Dedifferentiated amniotic fluid mesenchymal stem cell (primary cell): ENCODE results near the gene IGFBP3.

ENCODE experiments used
- DNase-seq: peaks from one replicate; pipeline ENCODE4 v3.0.0-alpha.2; 2016; ENCODE audit errors: extremely low spot score

The IGFBP3 gene

DNA sequence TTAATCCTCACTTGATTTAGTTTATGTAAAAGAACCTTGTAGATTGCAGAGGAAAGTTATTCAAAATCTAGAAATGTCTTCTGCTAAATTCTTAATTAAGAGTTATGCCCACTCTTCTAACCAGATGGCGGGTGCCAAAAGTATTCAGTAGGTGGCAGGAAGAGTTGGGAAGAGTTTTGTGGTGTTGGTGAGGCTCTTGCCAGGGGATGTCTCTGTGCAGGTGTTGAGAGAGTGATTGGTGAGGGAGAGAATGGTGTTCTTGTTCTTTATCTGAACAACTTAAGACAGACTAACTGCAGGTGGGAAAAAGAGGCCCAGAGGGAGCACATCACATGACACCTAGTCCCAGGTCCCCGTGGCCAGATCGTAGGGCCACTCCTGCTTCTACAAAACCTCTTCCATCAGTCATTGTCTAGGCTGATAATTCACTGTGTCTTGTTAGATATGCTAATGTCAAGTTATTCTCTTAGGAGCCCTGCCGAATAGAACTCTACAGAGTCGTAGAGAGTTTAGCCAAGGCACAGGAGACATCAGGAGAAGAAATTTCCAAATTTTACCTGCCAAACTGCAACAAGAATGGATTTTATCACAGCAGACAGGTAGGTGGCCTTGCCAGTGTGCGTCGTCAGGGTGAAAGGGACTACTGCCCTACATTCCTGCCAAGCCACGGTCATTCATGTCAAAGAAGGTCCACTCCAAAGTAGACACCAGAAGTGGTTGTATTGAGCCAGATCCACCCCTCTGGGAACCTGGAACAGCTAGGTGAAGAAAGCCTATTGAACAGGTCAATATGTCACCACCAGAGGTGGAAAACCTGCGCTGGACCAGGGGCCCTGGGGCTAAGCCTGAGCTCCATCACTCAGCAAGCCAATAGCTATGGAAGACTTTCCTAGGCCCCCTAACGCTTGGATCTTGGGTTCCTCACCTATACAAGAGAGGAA lies 29.3 kb downstream of the IGFBP3 start:
- no peak for DNase-seq

DNA sequence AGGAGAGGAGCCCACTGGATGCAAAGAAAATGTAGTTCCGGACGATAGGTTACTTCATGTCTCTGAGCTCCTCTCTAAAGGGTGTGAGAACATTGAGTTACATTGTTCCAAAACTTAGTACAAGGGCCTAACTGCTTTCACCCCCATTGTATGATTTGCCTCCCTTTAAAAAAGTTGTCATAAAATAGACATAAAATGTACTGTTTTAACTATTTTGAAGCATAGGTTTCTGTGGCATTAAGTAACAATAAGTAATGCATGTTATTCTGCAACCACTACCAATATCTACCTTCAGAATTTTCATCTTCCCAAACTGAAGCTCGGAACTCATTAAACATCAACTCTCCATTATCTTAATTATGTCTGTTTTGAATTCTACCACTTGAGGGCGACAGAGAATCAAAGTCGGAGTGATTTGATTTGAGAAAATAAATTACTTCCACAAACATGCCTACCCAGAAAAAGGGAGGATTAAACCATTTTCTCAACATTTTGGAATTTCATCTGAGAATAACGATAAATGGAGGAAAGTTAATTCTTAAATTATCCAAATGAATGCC lies 30.1 kb downstream of the IGFBP3 start:
- DNase-seq = peak; percentile 63

DNA sequence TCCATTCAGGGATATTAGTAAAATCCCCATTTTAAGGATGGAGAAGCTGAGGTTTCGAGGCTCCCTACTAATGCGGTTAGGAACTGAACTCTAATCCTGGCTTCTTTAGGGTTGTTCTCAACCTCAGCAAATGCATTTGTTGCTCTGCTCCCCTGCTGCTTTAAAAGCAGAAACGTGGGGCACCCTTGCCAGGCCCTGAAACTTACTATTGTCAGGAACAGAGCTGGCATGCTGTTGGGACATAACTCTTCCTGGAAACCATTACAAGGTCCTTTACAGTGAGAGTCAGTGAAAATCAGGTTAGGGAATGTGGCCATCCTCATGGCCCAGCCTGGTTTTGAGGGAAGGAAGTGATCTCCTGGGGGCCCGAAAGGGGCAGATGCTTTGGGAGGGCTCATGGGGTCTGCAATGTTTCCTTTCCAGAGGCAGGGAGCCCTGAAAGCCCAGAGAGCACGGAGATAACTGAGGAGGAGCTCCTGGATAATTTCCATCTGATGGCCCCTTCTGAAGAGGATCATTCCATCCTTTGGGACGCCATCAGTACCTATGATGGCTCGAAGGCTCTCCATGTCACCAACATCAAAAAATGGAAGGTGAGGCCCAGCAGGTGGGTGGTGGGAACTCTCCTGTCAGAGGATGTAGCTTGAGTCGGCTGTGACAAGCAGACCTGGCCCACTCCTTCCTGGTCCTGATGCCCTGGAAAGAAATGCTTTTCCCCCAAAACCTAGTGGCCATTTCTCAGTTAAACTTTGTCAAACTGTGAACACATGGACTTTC lies 30.8 kb downstream of the IGFBP3 start:
- no peak for DNase-seq

DNA sequence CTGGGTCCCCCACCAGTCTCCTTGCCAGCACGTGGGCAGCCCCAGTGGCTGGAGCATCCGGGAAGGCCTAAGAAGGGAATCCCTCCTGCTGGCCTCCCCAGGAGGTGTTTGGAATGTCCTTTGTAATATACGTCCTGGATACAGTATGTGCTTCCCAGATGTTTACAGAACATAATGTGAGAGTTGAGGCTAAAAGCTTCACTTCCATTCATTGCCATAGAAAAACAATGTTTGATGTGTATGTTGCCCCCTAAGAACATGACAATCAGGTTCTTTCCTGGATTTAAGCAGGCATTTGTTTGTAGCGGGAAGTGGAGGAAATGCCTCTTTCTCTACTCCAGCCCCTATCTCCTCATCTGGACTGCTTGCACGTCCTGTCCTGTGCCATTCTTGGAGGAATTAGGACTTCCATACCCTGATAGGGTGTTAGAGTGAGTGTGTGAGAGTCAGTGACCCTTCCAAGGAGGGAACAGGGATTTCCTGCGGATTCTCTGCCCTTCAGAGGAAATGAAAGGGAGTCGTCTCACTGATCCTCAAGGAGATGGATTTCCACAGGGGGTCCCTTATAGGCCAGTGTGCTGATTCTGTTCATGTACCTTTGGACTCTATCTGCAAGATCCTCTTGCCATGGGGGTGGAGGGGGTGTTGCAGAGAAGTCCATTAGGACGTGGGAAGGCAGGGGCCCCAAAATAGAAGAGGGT lies 31.6 kb downstream of the IGFBP3 start:
- DNase-seq = no peak

DNA sequence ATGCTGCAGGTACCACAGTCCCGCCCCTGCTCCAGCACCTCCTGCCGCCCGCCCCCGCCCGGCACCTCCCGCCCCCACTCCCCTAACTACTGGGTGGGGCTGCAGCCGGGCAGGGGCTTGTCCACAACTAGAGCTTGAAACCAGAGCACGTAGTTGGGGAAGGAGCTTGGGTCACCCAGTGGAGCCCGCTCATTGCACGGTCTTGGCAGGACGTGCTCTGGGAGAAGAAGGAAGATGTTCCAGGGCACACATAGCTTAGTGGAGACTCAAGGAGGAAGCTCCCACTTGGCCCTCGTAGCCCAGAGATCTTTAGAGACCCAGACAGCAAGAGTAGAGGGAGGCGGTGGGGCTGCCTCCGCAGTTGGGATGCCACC lies 32.1 kb downstream of the IGFBP3 start:
- no peak for DNase-seq

DNA sequence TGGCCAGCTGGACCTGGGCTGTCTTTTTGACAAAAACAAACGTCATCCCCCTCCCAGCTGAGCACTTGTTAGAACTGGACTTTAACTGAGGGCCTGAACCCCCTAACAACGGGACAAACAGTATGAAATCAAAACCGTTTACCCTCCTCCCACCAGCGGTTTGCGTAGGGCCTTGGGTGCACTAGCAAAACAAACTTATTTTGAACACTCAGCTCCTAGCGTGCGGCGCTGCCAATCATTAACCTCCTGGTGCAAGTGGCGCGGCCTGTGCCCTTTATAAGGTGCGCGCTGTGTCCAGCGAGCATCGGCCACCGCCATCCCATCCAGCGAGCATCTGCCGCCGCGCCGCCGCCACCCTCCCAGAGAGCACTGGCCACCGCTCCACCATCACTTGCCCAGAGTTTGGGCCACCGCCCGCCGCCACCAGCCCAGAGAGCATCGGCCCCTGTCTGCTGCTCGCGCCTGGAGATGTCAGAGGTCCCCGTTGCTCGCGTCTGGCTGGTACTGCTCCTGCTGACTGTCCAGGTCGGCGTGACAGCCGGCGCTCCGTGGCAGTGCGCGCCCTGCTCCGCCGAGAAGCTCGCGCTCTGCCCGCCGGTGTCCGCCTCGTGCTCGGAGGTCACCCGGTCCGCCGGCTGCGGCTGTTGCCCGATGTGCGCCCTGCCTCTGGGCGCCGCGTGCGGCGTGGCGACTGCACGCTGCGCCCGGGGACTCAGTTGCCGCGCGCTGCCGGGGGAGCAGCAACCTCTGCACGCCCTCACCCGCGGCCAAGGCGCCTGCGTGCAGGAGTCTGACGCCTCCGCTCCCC lies 32.7 kb downstream of the IGFBP3 start, which contains the start of gene IGFBP1:
Gene IGFBP1, plus strand, starts transcription at position 304 of the 808 bp plus-strand sequence. Its CDS starts 165 bp downstream, at position 469.
- DNase-seq = no peak

DNA sequence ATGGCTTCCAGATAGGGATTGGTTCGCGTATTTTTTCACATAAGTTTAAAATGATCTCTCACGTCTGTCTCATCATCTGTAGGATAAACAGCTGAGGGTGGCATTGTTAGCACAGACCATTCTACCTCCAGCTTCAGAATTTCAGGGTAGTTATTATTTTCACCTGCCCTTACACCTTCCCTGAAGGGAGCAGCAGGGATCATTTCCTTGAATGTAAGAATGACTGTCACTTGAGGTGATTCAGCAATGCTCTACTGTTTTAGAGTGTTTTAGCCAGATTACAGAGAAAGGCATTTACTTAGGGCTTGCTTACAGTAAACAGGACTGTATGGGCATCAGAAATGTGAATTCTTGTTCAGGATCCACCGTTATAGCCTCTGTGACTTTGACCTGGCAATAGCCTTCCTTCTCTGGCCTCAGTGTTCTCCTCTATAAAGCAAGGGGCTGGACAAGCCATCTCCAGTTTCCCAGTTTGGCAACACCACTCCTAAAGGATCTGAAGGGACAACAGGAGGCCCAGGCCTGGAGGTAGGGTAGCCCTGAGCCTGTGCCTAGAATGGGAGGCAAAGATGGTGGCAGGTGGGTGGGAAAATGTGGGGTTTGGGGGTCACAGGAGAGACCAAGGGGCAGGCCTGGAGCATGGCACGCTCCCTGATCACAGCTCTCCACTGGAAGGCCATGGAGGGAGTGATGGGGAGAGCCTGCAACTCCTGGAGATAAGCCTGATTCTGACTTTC lies 34.0 kb downstream of the IGFBP3 start:
- DNase-seq = no peak

DNA sequence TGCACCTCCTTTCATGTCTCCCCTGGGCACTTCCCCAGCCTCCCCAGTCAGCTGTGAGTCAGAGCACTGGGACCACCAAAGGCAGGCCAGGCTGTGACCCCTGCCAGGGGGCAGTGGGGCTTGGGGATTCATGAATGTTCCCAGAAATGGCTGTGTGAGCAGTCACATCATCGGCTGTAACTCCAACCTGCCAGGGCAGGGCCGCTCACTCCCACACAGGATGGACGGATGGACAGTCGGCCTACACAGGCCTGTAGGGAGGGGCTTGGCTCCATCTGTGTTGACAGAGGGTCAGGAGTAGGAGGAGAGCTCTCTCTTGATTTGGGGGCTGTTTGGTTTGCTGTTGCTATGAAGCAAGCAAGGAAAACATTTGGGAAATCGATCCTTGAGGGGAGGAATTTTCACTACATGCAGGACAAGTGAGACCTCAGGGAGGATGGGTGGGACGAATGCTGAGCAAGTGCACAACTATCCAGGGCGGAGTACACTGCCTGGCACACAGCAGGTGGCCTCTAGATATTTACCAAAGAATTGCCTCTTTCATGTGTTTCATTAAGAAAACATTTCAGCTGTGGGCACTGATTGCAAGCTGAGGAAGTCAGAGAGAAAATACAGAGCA lies 35.7 kb downstream of the IGFBP3 start:
- no peak for DNase-seq

DNA sequence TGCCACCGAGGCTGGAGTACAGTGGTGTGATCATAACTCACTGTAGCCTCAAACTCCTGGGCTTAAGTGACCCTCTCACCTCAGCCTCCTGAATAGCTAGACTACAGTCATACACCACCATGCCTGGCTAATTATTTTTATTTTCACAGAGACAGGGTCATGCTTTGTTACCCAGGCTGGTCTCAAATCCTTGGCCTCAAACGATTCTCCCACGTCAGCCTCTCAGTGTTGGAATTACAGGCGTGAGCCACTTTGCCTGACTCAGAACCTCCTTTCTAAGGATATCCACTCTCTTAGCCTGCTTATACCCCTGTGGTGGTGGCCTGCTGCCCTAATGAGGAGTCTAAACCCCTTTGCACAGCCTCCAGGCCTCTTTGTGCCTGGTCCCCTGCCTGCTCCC lies 36.9 kb downstream of the IGFBP3 start:
- DNase-seq = no peak

DNA sequence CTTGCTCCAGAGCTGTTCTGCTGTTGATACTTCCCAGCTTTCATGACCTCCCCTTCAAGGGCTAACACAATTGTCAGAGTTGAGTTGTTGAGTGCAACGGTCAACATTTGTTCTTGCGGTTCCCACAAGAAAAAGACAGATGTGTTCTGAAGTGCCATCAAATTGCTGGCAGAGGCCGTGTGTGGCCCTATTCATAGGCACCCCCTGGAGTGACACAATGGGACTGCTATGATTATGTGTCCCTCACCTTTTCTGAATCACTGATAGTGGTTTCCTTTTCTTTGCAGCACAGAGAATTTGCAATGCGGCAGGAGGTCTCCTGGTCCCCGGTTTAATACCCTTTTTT lies 38.6 kb downstream of the IGFBP3 start:
- DNase-seq = no peak

DNA sequence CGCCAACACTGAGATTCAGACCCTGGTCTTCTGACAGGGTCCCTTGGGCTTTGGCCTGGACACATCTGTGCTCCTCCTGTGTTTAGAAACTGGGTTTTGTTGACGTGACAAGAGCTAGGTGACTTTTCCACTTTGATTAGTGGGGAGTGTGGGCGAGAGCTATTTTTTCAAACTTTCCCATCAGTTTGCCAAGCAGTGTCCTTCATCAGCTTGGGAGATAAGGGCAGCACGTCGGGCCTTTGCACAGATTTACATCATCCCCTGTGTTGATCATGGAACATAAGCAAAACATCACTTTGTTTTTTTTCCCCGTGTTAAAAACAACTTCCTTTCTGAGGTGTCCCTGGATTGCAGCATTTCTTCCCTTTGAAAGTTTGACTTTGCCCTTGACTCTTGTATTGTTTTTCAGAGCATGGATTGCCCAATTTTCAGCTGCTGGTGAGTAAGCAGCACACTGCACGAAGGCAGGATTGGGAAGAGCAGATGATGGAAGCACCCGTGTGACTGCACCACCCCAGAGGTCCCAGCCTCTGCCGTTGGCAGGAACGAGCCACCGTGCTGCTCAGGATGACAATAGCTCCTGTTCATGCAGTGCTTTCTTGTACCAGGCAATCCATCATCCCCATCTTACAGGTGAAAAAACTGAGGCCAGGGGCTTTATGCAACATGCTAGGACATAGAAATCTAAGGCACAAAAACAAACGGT lies 39.2 kb downstream of the IGFBP3 start:
- DNase-seq = peak; percentile 53

DNA sequence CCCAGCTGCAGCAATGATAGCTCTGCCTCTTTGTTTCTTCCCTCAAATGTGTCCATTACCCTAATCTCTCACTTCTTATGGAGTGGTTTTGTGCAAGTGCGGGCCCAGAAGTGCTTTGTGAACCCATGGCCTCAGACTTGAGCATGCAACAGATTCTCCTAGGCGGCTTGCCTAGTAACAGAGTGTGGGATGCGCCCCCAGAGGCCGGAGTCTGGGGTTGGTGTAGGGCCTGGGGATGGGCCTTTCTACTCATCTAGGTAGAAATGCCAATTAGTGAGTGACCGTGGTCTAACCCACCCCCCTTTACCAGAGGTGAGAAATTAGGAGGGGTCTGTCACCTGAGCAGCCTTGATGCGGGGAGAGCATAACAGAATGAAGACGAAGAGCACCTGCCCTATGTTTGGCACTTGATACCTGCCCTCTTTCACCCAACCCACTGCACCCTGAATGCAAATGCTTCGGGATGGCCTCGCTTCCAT lies 39.8 kb downstream of the IGFBP3 start:
- no peak for DNase-seq

DNA sequence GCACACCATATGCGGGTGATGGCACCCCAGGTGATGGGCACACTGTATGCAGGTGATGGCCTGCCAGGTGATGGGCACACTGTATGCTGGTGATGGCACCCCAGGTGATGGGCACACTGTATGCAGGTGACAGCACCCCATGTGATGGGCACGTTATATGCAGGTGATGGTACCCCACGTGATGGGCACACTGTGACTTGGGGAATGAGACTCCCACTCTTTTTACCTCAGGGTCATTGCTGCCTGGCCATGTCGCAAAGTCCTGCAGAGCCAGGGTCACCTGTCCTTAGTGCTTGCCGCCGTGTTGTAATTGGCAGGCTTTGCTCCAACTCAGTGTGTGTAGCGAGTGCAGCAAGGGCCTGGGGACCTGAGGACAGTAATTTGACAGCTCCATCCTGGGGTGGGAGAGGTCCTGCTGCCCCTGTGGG lies 40.6 kb downstream of the IGFBP3 start:
- no peak for DNase-seq

DNA sequence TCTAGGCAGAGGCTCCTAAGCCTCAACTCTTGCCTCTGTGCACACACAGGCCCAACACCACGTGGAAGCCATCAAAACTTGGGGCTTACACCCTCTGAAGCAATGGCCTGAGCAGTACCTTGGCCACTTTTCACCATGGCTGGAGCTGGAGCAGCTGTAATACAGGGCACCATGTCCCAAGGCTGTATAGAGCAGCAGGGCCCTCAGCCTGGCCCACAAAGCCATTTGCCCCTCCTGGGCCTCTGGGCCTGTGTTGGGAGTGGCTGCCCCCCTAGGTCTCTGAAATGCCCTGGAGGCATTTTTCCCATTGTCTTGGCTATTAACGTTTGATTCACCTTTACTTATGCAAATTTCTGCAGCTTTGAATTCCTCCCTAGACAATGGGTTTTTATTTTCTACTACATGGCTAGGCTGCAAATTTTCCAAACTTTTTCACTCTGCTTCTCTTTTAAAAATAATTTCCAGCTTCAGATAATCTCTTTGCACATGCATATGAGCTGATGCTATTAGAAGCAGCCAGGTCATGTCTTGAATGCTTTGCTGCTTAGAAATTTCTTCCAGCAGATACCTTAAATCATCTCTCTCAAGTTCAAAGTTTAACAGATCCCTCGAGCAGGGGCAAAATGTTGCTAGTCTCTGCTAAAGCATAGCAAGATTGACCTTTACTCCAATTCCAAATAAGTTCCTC lies 42.5 kb downstream of the IGFBP3 start:
- DNase-seq = no peak

DNA sequence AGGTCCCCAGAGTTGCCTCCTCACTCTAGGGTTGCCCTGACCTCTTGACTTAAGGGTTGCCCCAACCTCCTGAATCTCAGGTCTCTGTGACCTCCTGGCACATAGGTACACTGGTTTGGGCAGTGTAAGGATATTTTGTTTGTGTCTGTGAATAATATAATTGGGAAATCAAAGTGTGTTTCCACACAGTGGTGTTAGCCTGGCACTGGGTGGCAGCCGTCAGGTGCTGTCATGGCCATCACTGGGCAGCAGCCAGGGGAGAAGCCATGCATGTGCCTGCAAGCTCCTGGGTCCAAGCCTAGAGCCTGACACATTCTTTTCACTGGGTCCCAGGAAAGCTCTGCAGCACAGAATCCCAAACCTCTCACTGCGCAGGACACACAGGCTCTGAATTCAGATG lies 44.6 kb downstream of the IGFBP3 start:
- no peak for DNase-seq

DNA sequence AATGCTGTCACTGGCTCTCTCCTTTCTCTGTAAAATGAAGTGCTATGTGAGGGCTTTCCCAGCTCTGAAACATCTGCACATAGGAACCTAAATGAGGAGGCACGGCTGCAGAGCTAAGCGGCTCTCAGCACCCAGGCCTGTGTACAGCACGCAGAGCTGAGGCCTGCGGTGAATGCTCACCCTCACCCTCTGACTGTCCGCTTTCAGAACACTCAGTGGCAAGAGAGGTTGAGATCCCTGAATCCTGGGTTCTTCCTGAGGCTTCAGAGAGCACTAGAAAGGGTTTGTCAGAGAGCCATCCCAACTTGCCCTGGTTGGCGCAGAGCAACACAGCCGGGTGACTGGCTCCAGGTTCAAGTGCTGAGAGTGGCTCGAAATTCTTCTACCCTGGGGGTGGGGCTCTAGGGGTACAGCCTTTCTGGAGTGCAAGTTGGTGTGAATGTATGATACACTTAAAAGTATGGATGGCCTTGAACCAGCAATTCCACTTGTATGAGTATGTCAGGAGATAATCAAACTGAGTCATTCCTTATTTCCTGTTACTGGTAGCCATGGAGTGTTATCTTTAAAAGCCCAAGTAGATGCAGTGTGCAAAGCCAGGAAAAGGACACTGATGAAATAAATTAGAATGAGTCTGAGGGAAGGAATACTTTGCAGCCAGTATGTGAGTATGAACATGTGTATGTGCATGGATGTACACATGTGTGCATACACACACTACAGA lies 46.5 kb downstream of the IGFBP3 start:
- peak; percentile 23 for DNase-seq

DNA sequence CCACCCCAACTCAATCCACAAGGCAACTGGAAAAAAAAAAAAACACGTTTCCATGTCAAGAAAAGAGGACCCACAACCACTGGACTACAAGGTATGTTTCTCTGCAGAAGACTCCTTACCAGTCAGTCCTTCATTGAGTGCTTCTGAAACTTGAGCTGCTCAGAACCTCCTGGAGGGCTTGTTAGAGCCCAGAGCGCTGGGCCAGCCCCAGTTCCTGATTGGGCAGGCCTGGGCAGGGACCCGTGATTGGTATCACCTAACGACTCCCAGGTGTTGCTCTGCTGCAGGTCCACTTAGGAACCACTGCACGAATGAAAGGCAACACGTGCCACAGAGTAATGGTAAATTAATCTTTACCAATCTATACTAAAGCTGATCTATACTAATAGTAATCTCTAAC lies 47.7 kb downstream of the IGFBP3 start:
- DNase-seq = no peak

DNA sequence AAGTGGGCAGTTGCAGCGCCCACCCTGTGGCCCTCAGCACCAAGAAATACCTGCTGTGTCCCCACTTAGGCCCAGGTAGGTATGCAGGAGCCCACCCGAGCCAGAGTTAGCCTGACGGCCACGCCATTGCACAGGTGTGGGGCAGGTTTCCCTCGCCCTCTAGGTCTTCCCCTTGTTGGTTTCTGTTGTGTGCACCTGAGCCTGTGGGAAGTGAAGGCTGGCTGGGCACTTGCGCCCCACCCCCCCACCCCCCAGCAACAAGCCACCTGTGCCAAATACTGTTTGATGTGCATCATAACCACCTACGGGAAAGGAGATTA lies 48.1 kb downstream of the IGFBP3 start, which contains the start of gene CCDC201:
Gene CCDC201, minus strand, starts transcription at position 48 of the 320 bp plus-strand sequence. CDS start 75 bp downstream, outside the sequence.
- DNase-seq = no peak
